GM19193 (cell line): ENCODE results near the gene IGFL2.

ENCODE experiments used
- POLR2A ChIP-seq: IDR thresholded peaks from 4 replicates; pipeline ENCODE4 v1.6.1; 2011; ENCODE audit not compliant: insufficient read depth, insufficient read length; ENCODE audit errors: extremely low read depth

The IGFL2 gene

GRCh38 chr19:46176116-46176860 is 28.2 kb downstream of the IGFL2 start:
- TF ChIP-seq POLR2A, result no peak

- TF ChIP-seq POLR2A, result no peak
Measured at GRCh38 chr19:46179076-46179759, 31.2 kb downstream of the IGFL2 start.

- TF ChIP-seq POLR2A, result no peak
Measured at GRCh38 chr19:46180701-46181387, 32.8 kb downstream of the IGFL2 start.

GRCh38 chr19:46181388-46181779 is 33.3 kb downstream of the IGFL2 start:
- no peak for TF ChIP-seq POLR2A

GRCh38 chr19:46182476-46182875 is 34.4 kb downstream of the IGFL2 start:
- no peak for TF ChIP-seq POLR2A

- no peak for TF ChIP-seq POLR2A
Measured at GRCh38 chr19:46186101-46186716, 38.2 kb downstream of the IGFL2 start.

- no peak for TF ChIP-seq POLR2A
Measured at GRCh38 chr19:46186717-46187101, 38.7 kb downstream of the IGFL2 start.

- no peak for TF ChIP-seq POLR2A
Measured at GRCh38 chr19:46189971-46190888, 42.2 kb downstream of the IGFL2 start.

GRCh38 chr19:46191356-46191755 is 43.3 kb downstream of the IGFL2 start:
- no peak for TF ChIP-seq POLR2A

GRCh38 chr19:46191972-46192371 is 43.9 kb downstream of the IGFL2 start:
- no peak for TF ChIP-seq POLR2A

- no peak for TF ChIP-seq POLR2A
Measured at GRCh38 chr19:46192992-46193650, 45.1 kb downstream of the IGFL2 start.

- no peak for TF ChIP-seq POLR2A
Measured at GRCh38 chr19:46193678-46194077, 45.6 kb downstream of the IGFL2 start.

GRCh38 chr19:46195104-46195503 is 47.1 kb downstream of the IGFL2 start:
- TF ChIP-seq POLR2A, result no peak
